Uterus (tissue), 4 donors: ENCODE measurements around the gene PHF2. TPM values are rescaled to one million over a fixed set of nuclear protein-coding genes. Genes with fewer than 3 reads are reported as not detected.

Experiments used
- DNase-seq, 2 donors: peaks; one replicate each; pipeline ENCODE4 v3.0.0-alpha.2; 2019 to 2020
- H3K27ac ChIP-seq, 2 donors: fragments of 200-600 bp; sonication (generic); 1 replicate in 1 of 2; 2 replicates in 1 of 2; pipeline ENCODE4 v1.5.1; 2016 to 2018
- H3K27me3 ChIP-seq, 2 donors: fragments of 200-600 bp; sonication (generic); one replicate each; pipeline ENCODE4 v1.5.1; 2018 to 2019; ENCODE audit warnings: control low read depth in 1 of 2
- H3K36me3 ChIP-seq, 2 donors: fragments of 200-600 bp; sonication (generic); one replicate each; pipeline ENCODE4 v1.5.1; 2019; ENCODE audit warnings: control low read depth in 1 of 2
- H3K4me1 ChIP-seq, 2 donors: fragments of 200-600 bp; sonication (generic); one replicate each; pipeline ENCODE4 v1.5.1; 2018 to 2019; ENCODE audit warnings: control low read depth in 1 of 2
- H3K4me3 ChIP-seq, 2 donors: fragments of 200-600 bp; sonication (generic); 1 replicate in 1 of 2; 2 replicates in 1 of 2; pipeline ENCODE4 v1.5.1; 2018 to 2019; ENCODE audit warnings: mild to moderate bottlenecking in 1 of 2
- H3K9me3 ChIP-seq, 2 donors: fragments of 200-600 bp; sonication (generic); one replicate each; pipeline ENCODE4 v1.5.1; 2019; ENCODE audit warnings: control low read depth in 1 of 2
- CTCF ChIP-seq, 4 experiments: fragments of 200-600 bp in 2 of 4; fragments of 450-650 bp in 2 of 4; sonication (generic) in 2 of 4; IDR thresholded peaks; one replicate each; pipeline ENCODE4 v1.5.1; 2016 to 2019; ENCODE audit warnings: antibody characterized with exemption in 4 of 4, mild to moderate bottlenecking in 2 of 4, moderate library complexity in 1 of 4
- POLR2A ChIP-seq, 2 donors: fragments of 450-650 bp; IDR thresholded peaks; one replicate each; pipeline ENCODE4 v1.6.1; 2016; ENCODE audit warnings: antibody characterized with exemption in 2 of 2, mild to moderate bottlenecking in 1 of 2, moderate library complexity in 1 of 2
- intact Hi-C: fragments of 100-400 bp; cut with DNase I; formaldehyde crosslinking; loops from one replicate; pipeline ENCODE4 v1.15.1; 2023; ENCODE audit warnings: low total_unique reads
- total RNA-seq, 4 donors: library from RNA; depleted of rRNA in 3 of 4; stranded (reverse); fragments of >200 nt in 3 of 4; gene quantifications; one replicate each; pipeline versions ENCODE4 v1.1.0 to v1.2.4, GENCODE V29; 2014 to 2023
- donor health status: DM: yes; HTN: yes; CAD: no.

PHF2 gene
- total RNA-seq, 4 donors from 2014 or later = 7.7 to 54.5 (median 25.0) TPM

- TF ChIP-seq POLR2A (IDR thresholded peaks at IDR 0.05) = no peak
- TF ChIP-seq CTCF (IDR thresholded peaks at IDR 0.05) = no peak
- H3K4me3 ChIP-seq = no peak overlapping the region
- H3K27me3 ChIP-seq = no peaks in the 10 kb centered on the region
- H3K4me1 ChIP-seq = peaks cover 0 to 4% of the 10 kb centered on the region in 2 donors
- H3K9me3 ChIP-seq = no peaks in the 10 kb centered on the region
- H3K27ac ChIP-seq = no peak overlapping the region
- DNase-seq = no peak
- intact Hi-C loops = no loop called here
- H3K36me3 ChIP-seq = no peaks in the 10 kb centered on the region
Observed at GRCh38 chr9:93543117-93543516, 33.3 kb upstream of the PHF2 start.

GRCh38 chr9:93546356-93546755, 30.0 kb upstream of the PHF2 start:
- no peak for DNase-seq
- no peaks in the 10 kb centered on the region for H3K27me3 ChIP-seq
- no peak overlapping the region for H3K27ac ChIP-seq
- TF ChIP-seq CTCF (IDR thresholded peaks at IDR 0.05) = no peak
- TF ChIP-seq POLR2A (IDR thresholded peaks at IDR 0.05) = no peak
- no peaks in the 10 kb centered on the region for H3K36me3 ChIP-seq
- no peak overlapping the region for H3K4me3 ChIP-seq
- H3K4me1 ChIP-seq = peaks cover 0 to 4% of the 10 kb centered on the region in 2 donors
- intact Hi-C loops = no loop called here
- H3K9me3 ChIP-seq = no peaks in the 10 kb centered on the region

GRCh38 chr9:93549611-93550010, 26.8 kb upstream of the PHF2 start:
- Histone ChIP-seq H3K9me3 (no peaks in the 10 kb centered on the region), H3K27me3 (no peaks in the 10 kb centered on the region), H3K4me3 (no peak overlapping the region), H3K36me3 (no peaks in the 10 kb centered on the region), H3K4me1 (no peaks in the 10 kb centered on the region), H3K27ac (no peak overlapping the region)
- no peak for DNase-seq
- no peak for TF ChIP-seq POLR2A (IDR thresholded peaks at IDR 0.05)
- no peak for TF ChIP-seq CTCF (IDR thresholded peaks at IDR 0.05)
- intact Hi-C loops = no loop called here

- no peak overlapping the region for H3K4me3 ChIP-seq
- no peaks in the 10 kb centered on the region for H3K4me1 ChIP-seq
- DNase-seq = no peak
- intact Hi-C loops = no loop called here
- H3K9me3 ChIP-seq = no peaks in the 10 kb centered on the region
- no peaks in the 10 kb centered on the region for H3K27me3 ChIP-seq
- no peaks in the 10 kb centered on the region for H3K36me3 ChIP-seq
- no peak overlapping the region for H3K27ac ChIP-seq
- TF ChIP-seq CTCF (IDR thresholded peaks at IDR 0.05) = no peak
- no peak for TF ChIP-seq POLR2A (IDR thresholded peaks at IDR 0.05)
Observed at GRCh38 chr9:93552923-93553322, 23.5 kb upstream of the PHF2 start.

- intact Hi-C loops = no loop called here
- H3K27me3 ChIP-seq = no peaks in the 10 kb centered on the region
- no peak for DNase-seq
- H3K36me3 ChIP-seq = no peaks in the 10 kb centered on the region
- H3K27ac ChIP-seq = no peak overlapping the region
- no peak overlapping the region for H3K4me3 ChIP-seq
- H3K4me1 ChIP-seq = no peaks in the 10 kb centered on the region
- TF ChIP-seq CTCF (IDR thresholded peaks at IDR 0.05) = no peak
- TF ChIP-seq POLR2A (IDR thresholded peaks at IDR 0.05) = no peak
- no peaks in the 10 kb centered on the region for H3K9me3 ChIP-seq
Observed at GRCh38 chr9:93555370-93555769, 21.0 kb upstream of the PHF2 start.
